ENCODE results near the gene CXADR.
A peak's percentile ranks its signal among the peaks of the same experiment; 100 is the strongest.

The CXADR gene

DNA sequence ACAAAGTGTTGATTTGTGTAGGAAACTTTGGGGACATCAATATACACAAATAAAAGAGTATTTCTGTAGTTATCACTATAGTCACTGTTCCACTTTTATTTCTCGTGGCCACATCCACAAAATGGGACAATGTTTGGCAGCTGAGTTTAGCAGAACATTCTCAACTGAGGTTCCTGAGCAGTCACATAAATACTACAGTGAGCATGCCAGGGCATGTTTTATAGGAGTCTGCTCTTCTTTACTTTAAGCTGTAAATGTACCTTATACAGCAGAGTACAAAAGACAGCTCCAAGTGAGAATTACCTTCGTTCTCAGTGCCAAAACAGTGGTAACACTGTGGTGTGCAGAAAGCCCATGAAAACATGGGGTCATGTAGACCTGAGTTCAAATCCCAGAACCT, 94.8 kb downstream of the CXADR start:
- DNase-seq (ENCODE audit: low spot score) = no peak

DNA sequence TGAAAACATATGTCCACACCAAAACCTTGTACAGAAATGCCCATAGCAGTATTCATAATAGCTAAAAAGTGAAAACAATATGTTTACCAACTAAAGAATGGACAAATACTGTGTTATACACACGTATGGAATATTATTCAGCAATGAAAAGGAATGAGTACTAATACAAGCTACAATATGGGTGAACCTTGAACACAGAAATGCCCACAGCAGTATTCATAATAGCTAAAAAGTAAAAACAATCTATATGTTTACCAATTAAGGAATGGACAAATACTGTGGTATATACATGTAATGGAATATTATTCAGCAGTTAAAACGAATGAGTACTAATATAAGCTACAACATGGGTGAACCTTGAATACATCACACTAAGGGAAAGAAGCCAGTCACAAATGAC, 96.8 kb downstream of the CXADR start:
- DNase-seq (ENCODE audit: low spot score) = no peak

- peak; percentile 10 for DNase-seq (ENCODE audit: low spot score)
Observed at GRCh38 chr21:17610911-17611310, 98.1 kb downstream of the CXADR start.

- peak; percentile 73 for DNase-seq (ENCODE audit: low spot score)
Observed at GRCh38 chr21:17611414-17612022, 98.7 kb downstream of the CXADR start.

GRCh38 chr21:17612023-17612564, 99.3 kb downstream of the CXADR start:
- peak; percentile 17 for DNase-seq (ENCODE audit: low spot score)

DNA sequence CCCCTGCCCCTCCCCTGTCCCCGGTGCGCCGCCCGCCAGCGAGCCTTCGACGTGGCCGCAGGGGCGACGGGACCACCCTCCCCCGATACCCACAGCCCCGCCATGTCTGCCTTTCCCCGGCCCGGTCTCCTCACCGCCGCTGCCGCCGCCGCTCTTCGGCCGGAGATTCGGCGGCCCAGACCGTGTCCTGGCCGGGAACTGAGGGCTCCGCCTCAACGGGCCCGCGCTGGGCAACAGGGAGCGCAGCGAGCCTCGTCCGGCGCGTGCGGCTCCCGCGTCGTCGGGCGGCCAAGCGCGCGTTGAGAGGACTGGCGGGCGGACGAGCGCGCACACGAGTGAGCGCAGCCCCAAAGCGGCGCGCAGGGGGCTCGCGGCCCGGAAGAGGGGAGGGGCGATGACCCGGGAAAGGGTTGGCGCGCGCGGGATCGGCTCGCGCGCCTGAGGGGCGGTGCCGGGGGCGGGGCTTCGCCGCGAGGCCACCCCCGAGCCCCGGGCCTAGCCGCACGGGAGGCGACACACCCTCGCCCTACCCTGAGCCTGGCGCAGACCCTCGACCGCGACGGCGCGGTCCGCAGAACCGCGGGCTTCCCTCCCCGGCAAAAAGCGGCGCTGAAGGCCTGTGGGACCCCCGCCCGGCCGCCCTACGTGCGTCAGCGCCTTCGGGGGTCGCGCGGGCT, 99.9 kb downstream of the CXADR start, which contains the start of gene BTG3:
Gene BTG3, minus strand, starts transcription at position 337 of the 677 bp plus-strand sequence. CDS start 3,757 bp downstream, outside the sequence.
- peak; percentile 86 for DNase-seq (ENCODE audit: low spot score)

GRCh38 chr21:17613242-17613676, 100.4 kb downstream of the CXADR start:
- DNase-seq (ENCODE audit: low spot score) = peak; percentile 12

DNA sequence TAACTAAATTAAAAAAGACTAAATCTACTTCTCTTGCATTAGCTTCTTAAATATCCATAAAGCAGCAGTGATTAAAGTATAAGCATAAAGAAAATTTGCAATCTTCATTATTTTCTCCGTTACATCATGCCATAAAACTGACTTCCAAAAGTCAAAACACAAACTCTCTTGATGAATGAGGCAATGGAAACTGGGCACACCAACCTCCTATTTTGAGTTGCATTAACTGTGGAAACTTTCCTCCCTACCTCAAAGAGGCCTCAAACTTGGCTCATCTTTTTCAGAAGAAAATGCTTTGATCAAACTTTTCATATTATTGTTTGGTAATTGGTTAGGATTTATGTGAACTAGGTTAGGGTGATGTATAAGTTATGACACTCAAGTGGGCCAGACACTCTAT, 104.0 kb downstream of the CXADR start:
- no peak for DNase-seq (ENCODE audit: low spot score)

DNA sequence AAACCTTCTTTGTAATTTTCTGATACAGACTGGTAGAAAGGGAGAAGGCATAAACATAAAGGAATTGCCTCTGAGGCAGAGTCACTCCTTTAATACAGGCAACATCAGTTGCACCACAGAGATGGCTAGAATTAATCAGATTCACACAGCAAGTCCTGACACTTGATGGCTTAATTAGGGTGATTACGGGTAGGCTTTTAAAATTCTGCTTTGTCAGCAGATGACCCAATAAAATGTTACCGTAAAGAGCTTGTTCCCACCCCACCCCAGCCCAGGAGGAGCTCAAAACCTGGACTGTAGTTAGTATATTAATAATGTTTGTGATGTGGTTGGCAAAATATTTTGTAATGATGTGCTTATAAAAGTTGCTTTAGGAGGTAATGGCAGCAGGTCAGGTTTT, 109.2 kb downstream of the CXADR start:
- DNase-seq (ENCODE audit: low spot score) = no peak

- no peak for DNase-seq (ENCODE audit: low spot score)
Observed at GRCh38 chr21:17631195-17631594, 118.4 kb downstream of the CXADR start.

DNA sequence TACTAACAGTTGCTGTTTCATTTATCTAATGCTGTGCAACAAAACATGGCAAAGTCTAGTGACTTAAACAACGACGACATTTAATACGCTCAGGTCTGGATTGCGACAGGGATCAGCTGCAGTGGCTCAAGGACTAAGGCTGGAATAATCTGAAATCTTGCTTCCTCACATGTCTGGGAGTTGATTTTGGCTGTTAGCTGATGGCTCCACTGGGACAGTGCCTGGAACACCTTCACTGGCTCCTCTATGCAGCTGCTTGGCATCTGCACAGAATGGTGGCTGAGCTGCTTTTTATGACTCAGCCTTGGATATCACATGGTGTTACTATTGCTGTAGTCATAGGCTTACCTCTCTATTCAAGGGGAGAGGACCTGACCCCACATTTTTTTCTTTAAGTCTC, 123.9 kb downstream of the CXADR start:
- no peak for DNase-seq (ENCODE audit: low spot score)

DNA sequence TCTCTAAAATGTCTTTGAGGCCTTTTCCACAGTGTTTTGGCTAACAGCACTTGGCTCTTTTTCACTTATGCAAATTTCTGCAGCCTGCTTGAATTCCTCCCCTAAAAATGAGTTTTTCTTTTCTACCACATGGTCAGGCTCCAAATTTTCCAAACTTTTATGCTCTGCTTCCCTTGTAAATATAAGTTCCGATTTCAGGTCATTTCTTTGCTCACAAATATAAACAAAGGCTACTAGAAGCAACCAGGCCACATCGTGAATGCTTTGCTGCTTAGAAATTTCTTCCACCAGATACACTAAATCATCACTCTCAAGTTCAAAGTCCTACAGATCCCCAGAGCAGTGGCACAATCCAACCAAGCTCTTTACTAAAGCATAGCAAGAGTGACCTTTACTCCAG, 128.0 kb downstream of the CXADR start:
- DNase-seq (ENCODE audit: low spot score) = no peak

All from putamen (tissue), 1 donor.